GM20000 (cell line): ENCODE results near the gene LRRC27.
"Not testable (repeated sequence)": the region's sequence is repeated elsewhere in the genome, so short reads cannot be mapped to it uniquely, and the experiment has no call there.

Experiments used
- DNase-seq: peaks from one replicate; pipeline ENCODE4 v3.0.0; 2012; ENCODE audit warnings: low spot score
- CTCF ChIP-seq: IDR thresholded peaks from 2 replicates; pipeline ENCODE4 v1.5.1; 2012; ENCODE audit warnings: mild to moderate bottlenecking, control low read depth; ENCODE audit errors: extremely low read depth, missing control alignments

Gene LRRC27

GRCh38 chr10:132292287-132293200, 39.4 kb upstream of the LRRC27 start:
- no peak for DNase-seq
- no peak for TF ChIP-seq CTCF

GRCh38 chr10:132293201-132293812, 38.7 kb upstream of the LRRC27 start:
- no peak for DNase-seq
- no peak for TF ChIP-seq CTCF

GRCh38 chr10:132293813-132294520, 38.0 kb upstream of the LRRC27 start:
- no peak for TF ChIP-seq CTCF

GRCh38 chr10:132294561-132295318, 37.3 kb upstream of the LRRC27 start:
- no peak for DNase-seq
- no peak for TF ChIP-seq CTCF

More at GRCh38 chr10:132293813-132294520, 38.0 kb upstream of the LRRC27 start:
- no peak for DNase-seq

- not testable (repeated sequence) for DNase-seq
Measured at GRCh38 chr10:132295481-132295880, 36.5 kb upstream of the LRRC27 start.

- TF ChIP-seq CTCF, result no peak
- no peak for DNase-seq
Measured at GRCh38 chr10:132296666-132297443, 35.1 kb upstream of the LRRC27 start.

GRCh38 chr10:132297526-132297925, 34.5 kb upstream of the LRRC27 start:
- no peak for TF ChIP-seq CTCF
- no peak for DNase-seq
